Activated B cell treated with CpG ODN at 0.5 μM for 24 hours (primary cell): ENCODE data around the gene RMI1. TPM values are rescaled to one million over a fixed set of nuclear protein-coding genes. Genes with fewer than 3 reads are reported as not detected.

ENCODE experiments used
- ATAC-seq: fragments of 200-7000 bp; cut with Tn5 transposase; one replicate; pipeline ENCODE4 v1.10.0; 2021; ENCODE audit warnings: low read depth, mild to moderate bottlenecking, moderate library complexity
- CTCF ChIA-PET: fragments of 350-600 bp; sonication (Branson Sonifier 250); formaldehyde crosslinking; loops from one replicate; lab custom pipeline; 2021; ENCODE audit warnings: antibody characterized with exemption; lab: Charles Lee
- POLR2A ChIA-PET: fragments of 350-600 bp; sonication (Branson Sonifier 250); formaldehyde crosslinking; loops from one replicate; lab custom pipeline; 2021; ENCODE audit warnings: antibody characterized with exemption; lab: Charles Lee
- DNase-seq: peaks from one replicate; pipeline ENCODE4 v3.0.0; 2022
- H3K27ac Mint-ChIP-seq: one replicate; pipeline ENCODE4 v1.8.0; 2020; ENCODE audit warnings: mixed read lengths
- H3K27me3 Mint-ChIP-seq: one replicate; pipeline ENCODE4 v1.8.0; 2021; ENCODE audit warnings: mixed read lengths
- H3K36me3 Mint-ChIP-seq: one replicate; pipeline ENCODE4 v1.8.0; 2021; ENCODE audit warnings: low read depth, mixed read lengths
- H3K4me1 Mint-ChIP-seq: one replicate; pipeline ENCODE4 v1.8.0; 2021; ENCODE audit warnings: mixed read lengths
- H3K4me3 Mint-ChIP-seq: one replicate; pipeline ENCODE4 v1.8.0; 2020; ENCODE audit warnings: mild to moderate bottlenecking, mixed read lengths
- H3K9me3 Mint-ChIP-seq: one replicate; pipeline ENCODE4 v1.8.0; 2020; ENCODE audit warnings: mixed read lengths
- CTCF ChIP-seq: fragments of 200-600 bp; IDR thresholded peaks from one replicate; pipeline ENCODE4 v1.8.0; 2022; ENCODE audit warnings: antibody characterized with exemption, mild to moderate bottlenecking
- intact Hi-C: fragments of 100-400 bp; cut with micrococcal nuclease; formaldehyde crosslinking; loops from one replicate; pipeline ENCODE4 v1.15.1; 2024
- total RNA-seq: library from RNA; stranded (reverse); gene quantifications from 2 replicates; pipeline ENCODE4 v1.2.3, GENCODE V29; 2022

Gene RMI1
- total RNA-seq, 1 donor from 2014 or later = 8.5 TPM

- TF ChIP-seq CTCF = no peak
- H3K4me3 Mint-ChIP-seq = no peak overlapping the region
- DNase-seq = no peak
- intact Hi-C loops = no loop called here
- POLR2A ChIA-PET = no interaction called here
- H3K27me3 Mint-ChIP-seq = no peaks in the 10 kb centered on the region
- no peaks in the 10 kb centered on the region for H3K9me3 Mint-ChIP-seq
- ATAC-seq = no peak
- H3K36me3 Mint-ChIP-seq = peaks cover 9% of the 10 kb centered on the region
- H3K27ac Mint-ChIP-seq = no peak overlapping the region
- no peaks in the 10 kb centered on the region for H3K4me1 Mint-ChIP-seq
- CTCF ChIA-PET = interaction anchor here (0.8 to 1.4 kb wide), 4 partner anchors 11 to 331 kb away, joined by 3 to 6 read pairs (median 4); no protein-coding TSS in a partner anchor
Observed at GRCh38 chr9:83934569-83935275, 45.9 kb upstream of the RMI1 start.

DNA sequence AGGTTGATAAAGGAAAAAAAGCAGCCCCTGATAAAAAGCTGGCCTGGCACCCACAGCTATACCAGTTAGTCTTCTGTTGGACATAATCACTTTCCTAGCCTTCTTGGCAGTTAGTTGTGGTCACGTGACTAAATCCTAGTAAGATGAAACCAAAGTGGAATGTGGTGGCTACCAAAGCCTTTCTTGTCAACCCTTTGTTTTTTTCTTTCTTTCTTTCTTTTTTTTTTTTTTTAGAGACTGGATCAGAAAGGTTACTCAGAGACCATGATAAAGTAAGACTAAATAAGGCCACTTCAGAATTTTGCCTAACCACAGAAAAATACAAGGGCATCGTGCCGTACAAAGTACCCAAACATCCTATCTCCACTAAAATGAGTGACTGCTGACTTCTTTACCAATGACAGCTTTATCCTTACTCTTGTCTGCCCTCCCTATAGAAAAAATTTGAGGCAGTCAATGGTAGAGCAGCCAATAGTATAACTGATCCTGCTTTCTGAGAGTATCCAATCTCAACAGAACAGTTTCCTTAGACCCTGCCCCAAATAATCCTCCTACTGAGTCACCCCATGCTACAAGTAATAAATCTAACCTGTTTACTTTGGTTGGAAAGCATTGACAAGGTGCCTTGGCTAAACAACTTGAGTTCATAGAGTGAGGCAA is 45.2 kb upstream of the RMI1 start:
- DNase-seq (no peak), ATAC-seq (no peak)
- intact Hi-C loops = no loop called here
- Mint-ChIP-seq H3K4me1 (no peaks in the 10 kb centered on the region), H3K9me3 (no peaks in the 10 kb centered on the region), H3K27me3 (no peaks in the 10 kb centered on the region), H3K36me3 (peaks cover 9% of the 10 kb centered on the region), H3K27ac (no peak overlapping the region), H3K4me3 (no peak overlapping the region)
- TF ChIP-seq CTCF = no peak
- CTCF ChIA-PET = interaction anchor here (0.8 to 2.4 kb wide), 6 partner anchors 11 to 380 kb away, joined by 3 to 14 read pairs (median 4); no protein-coding TSS in a partner anchor
- POLR2A ChIA-PET = no interaction called here

DNA sequence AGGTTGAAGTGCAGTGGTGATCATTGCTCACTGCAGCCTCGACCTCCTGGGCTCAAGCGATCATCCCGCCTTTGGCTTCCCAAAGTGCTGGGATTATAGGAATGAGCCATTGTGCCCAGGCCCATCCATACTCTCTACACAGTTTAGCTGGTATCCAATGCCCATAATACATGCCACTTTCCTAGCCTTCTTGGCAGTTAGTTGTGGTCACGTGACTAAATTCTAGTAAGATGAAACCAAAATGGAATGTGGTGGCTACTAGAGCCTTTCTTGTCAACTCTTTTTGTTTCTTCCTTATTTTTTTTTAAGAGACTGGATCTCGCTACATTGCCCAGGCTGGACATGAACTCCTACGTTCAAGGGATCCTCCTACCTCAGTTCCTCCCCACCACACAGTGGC is 44.1 kb upstream of the RMI1 start:
- Mint-ChIP-seq H3K4me1 (no peaks in the 10 kb centered on the region), H3K27ac (no peak overlapping the region), H3K9me3 (no peaks in the 10 kb centered on the region), H3K36me3 (peaks cover 18% of the 10 kb centered on the region), H3K4me3 (no peak overlapping the region), H3K27me3 (no peaks in the 10 kb centered on the region)
- DNase-seq (no peak), ATAC-seq (no peak)
- TF ChIP-seq CTCF = no peak
- intact Hi-C loops = no loop called here
- ChIA-PET CTCF (interaction anchor here (1.2 to 2.4 kb wide), 5 partner anchors 236 to 379 kb away, joined by 4 to 27 read pairs (median 14); no protein-coding TSS in a partner anchor), POLR2A (no interaction called here)

GRCh38 chr9:83937861-83938455 is 42.6 kb upstream of the RMI1 start:
- Mint-ChIP-seq H3K36me3 (peaks cover 30% of the 10 kb centered on the region), H3K9me3 (no peaks in the 10 kb centered on the region), H3K4me3 (no peak overlapping the region), H3K27ac (no peak overlapping the region), H3K4me1 (no peaks in the 10 kb centered on the region), H3K27me3 (no peaks in the 10 kb centered on the region)
- ATAC-seq = peak; percentile 57
- intact Hi-C loops = loop anchor here (1.0 kb wide), 3 partner anchors 235 to 377 kb away; no protein-coding TSS in a partner anchor
- no peak for DNase-seq
- ChIA-PET CTCF (interaction anchor here (1.0 to 2.4 kb wide), 9 partner anchors 9 to 377 kb away, joined by 3 to 27 read pairs (median 5); partner anchors contain the start of gene KIF27), POLR2A (no interaction called here)
- TF ChIP-seq CTCF = no peak
